ACHN (cell line): ENCODE data around the gene C8A.

Experiments
- DNase-seq: peaks from one replicate; pipeline ENCODE4 v3.0.0-alpha.2; 2015
- in situ Hi-C: cut with HindIII; loops from 2 replicates; pipeline ENCODE4 v1.10.0; 2017; ENCODE audit warnings: low sequenced_read_pairs, low pct_ligation_motif_present, low pct_unique_long_range_greater_than_20kb

C8A gene

DNA sequence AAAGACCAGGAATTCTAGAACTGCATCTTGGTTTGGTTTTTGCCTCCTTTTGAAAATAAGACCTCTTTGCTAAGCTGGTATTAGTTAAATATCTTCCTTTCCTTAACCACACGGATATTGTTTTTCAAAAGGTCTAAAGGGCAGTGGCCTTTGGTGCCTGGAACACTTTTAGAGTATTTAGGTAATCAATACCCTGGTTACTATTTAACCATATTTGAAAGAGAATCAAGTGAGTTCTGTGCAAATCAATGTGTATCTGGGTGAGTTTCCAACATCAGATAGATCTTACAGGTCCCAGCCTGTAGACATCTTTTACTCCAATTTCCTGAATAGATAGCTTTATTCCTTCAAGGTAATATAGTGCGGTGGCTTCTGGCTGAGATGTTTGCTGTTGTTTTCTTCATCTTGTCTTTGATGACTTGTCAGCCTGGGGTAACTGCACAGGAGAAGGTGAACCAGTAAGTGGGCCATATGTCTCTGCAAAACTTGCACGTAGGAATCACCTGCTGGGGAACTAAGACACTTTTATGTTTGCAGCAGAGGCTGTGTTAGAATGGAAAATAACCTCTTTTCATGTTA, at the start of gene C8A:
TSS of gene C8A (plus strand) at position 277 of the 579 bp plus-strand sequence. CDS start at position 382, 105 bp downstream.
- in situ Hi-C loops: no loop called here
- no peak for DNase-seq

DNA sequence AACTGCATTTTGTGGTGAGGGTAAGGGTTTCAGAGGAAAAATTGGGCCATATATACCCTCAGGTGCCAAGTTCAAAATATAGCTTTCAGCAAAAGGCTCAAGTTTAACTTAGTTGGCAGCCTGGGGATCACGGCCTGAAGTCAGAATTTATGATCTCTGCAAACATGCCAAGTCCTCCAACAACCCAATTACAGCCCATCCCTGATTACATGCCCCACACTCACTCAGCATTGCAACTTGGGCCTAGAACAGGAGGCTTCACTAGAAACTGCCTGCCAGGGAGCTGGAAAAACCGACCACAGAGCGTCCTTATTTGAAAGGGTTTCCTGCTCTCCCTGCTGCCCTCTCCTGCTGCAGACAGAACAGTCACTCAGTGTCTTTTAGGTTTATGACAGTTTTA, 47.8 kb upstream of the C8A start:
- in situ Hi-C loops: no loop called here
- DNase-seq: no peak

DNA sequence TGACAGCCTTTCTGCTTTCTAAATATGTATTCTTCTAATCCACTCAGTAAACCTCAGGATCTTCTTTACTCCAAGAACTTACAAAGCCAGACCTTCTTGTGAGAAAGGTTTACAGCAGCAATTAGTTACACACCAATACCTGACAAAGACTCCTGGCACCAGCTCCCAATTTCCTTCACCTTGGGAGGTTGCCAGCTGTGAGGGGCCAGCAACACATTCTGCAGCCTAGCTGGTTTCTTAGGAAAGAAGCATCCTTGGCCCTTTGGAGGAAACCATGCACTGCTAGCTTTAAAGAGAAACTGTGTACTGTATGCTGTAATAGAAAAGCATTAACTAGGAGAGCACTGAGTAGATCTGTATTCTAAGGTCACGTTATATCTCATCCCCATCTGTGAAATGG, 46.2 kb upstream of the C8A start:
- in situ Hi-C loops: no loop called here
- DNase-seq: no peak

DNA sequence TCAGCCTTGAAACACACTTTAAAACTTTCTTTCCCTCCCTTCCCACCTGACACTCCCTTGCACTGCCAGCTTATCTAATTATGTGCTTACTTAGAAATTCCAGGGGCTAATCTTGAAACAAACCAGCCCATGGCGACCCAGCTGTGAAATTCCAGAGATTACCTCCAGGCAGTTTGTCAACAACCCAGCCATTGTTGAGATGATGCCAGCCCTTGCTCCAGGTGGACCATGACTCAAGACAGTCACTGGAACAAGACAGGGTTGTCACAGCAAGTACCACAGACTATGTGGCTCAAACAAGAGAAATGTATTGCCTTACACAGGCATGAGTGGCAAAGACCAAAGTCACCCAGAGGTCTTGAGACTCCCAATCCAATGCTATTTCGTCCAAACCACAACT, 43.3 kb upstream of the C8A start:
- in situ Hi-C loops: no loop called here
- DNase-seq: no peak

DNA sequence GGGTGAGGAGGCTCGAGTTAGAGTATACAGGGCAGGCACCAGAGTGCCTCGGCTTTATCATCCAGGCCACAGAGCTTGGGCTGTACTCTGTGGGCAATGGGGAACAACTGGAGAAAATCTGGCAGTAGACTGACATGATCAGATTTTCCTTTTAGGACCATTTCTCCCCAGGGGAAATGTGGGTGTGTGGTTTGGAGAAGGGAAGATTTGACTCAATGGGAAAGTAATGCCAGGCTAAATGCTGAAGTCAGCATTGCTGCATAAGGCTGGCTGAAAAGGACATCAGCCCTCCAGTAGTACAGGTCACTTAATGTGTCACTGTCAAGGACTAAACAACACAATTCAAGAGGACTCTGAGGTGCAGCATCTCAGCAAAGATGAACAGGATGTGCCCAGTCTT, 40.4 kb upstream of the C8A start:
- DNase-seq: no peak
- in situ Hi-C loops: no loop called here

DNA sequence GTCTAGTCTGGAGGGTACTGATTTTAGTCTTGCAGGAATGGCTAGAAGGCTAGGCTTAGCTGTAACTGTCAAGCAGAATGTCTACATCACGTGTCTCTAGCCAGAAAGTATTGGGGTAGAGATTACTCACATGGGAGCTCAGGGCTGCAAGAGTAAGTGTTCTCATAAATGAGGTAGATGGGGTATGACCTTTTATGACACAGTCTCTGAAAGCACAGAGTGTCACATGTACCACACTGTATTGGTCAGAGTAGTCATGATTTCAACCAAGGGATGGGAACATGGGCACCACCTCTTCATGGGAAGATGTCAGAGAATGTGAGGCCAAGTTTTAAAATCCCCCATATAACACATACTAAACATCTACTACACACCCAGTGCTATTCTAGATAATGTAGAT, 38.3 kb upstream of the C8A start:
- no peak for DNase-seq
- in situ Hi-C loops: no loop called here

DNA sequence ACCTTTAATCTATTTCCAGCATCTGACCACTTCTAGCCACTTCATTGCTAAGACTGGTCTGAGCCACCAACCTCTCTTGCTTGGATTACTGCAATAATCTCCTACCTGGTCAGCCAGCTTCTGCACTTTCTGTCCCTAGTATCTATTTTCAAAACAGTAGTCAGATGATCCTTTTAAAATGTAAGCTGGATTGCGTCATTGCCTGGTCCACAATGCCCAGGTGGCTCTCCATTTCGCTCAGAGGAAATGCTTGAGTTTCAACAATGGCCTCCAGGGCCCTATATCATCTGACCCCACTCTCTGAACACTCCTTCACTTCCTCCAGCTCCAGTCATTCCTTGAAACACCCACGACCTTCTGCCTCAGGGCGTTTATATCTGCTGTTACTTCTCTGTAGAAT, 37.7 kb upstream of the C8A start:
- in situ Hi-C loops: no loop called here
- DNase-seq: no peak

DNA sequence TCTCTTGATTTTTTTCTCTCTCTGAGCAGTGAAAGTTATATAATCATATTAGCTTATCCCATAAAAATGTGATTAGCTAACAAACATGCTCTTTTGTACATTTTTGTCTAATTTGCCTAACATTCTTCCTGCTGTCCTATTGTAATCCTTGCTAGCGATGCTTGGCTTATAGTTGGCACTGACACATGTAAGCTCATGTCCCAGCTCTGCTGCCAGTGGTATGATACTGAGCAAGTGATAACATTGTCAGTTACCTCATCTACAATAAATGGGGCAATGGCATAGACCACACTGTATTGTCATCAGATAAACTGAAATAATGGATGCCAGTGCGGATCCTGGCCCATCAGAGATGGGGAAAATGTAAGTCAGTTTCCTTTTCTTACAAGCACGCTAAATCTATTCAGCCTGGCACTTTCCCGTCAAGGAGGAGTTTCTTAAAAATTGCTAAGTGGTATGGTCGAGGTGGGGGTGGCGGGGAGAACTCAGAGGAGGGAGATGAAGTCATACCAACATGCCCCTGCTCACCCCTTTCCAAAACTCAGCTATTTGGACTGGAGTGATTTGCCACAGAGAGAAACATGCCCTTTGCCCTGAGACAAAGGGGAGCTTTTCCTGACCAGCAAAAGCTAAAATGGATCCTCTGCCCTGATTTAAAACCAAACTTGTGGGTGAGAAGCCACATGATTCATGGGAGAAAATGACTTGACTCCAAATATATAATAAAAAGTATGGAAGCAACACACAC, 36.7 kb upstream of the C8A start:
- in situ Hi-C loops: no loop called here
- DNase-seq: no peak

DNA sequence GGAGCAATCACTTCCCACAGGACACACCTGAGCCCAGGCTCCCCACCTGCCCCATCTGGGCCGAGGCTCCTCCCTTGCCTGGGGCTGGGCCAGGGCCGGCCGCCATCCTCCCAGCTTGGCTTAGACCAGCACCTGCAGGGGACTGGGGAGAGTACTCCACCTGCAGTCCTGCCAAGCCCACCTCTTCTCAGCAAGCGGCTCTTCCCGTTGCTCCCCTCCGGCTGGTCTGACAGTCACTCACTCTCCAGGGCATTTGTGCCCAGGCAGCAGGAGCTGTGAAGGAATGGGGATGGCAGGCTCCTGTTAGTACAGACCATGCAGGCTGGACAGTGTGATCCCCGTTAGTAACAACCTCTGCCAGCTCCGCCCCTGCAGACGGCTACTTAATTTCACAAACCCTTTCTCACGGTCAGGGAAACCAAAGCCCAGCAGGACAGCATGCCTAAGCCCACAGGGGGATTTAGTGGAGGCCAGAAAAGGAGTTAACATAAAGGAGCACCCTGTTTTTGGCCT, 35.2 kb upstream of the C8A start, which contains the start of gene FYB2:
TSS of gene FYB2 (minus strand) at position 18 of the 513 bp plus-strand sequence. CDS start 114 bp downstream, outside the sequence.
- DNase-seq: no peak
- in situ Hi-C loops: no loop called here

DNA sequence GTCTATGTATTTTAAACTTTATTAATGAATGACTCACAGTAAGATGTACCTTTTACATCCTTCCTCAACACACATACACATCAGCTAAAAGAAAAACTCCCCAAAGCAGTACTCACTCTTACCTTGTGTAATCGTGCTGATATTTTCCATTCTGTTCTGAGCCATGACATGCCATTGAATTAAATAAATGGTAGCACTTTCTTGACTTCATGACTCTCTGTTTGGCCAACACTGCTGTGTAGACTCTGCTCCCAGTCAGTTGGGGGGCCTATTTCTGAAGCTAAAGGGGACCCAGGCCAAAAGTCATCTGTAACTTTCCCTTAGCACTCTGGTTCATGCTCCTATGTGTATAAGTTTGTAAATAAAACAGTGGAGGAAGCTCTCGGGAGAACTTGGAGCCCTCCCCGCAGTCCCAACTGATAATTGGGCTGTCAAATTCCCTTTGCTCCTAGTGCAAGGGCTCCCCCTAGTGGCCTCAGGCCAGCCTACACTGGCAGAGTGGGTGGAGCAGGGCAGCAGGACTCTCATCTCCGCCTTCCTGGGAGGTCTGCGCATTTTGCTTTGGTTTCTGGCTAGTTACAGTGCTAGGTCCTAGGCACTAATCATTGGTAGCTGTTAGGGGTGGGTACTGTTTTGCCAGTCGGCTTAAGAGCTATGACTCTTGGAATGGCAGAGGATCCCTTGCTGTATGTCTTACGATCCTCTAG, 33.7 kb upstream of the C8A start:
- in situ Hi-C loops: no loop called here
- DNase-seq: peak; percentile 67

DNA sequence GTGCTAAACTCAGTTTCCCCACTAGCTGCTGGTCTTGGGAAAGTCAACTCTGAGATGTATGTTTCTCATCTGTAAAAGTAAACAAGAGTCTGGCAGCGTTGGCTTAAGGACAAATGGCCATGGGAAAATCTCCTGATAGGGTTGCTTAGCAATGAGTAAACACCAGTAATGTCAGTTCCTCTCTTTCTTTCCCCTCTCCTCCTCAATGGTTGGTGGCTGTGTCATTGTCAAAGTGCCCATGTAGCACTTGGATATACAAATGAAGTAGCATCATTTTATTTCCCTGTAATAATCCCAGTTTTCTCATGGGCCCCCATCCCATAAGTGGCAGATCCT, 33.2 kb upstream of the C8A start:
- in situ Hi-C loops: no loop called here
- no peak for DNase-seq

DNA sequence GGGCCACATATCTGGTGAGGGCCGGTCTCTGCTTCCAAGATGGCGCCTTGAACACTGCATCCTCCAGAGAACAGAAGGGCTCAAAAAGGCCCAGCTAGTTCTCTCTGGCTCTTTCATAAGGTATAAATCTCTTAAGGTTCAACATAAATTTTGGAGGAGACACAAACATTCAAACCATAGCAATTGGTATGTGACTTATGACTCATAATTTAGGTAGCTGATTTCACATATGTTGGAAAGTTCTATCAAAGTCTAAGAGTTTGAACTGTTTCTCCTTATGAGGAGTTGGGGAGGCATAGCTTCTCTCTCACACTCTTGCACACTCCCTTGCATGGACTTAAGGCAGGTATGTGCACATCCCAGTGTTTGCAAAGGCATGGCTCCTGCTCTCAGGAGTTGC, 30.3 kb upstream of the C8A start:
- DNase-seq: no peak
- in situ Hi-C loops: no loop called here

DNA sequence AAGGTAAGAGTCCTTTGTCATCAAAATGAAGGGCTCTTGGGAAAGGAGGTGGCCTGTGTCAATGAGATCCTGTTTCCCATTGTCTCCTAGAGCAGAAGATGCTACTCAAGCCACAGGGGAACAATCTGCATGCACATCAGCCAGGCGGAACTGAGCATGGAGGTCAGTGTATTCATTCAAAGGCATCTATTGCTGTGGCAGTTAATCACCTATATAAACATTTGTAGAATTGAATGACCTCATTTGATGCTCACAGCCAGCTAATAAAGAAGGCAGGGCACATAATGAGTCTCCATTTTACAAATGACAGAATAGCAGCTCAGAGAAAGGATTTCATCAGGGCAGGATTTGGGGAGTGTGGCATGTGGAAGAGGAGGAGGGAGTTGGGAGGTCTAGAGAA, 29.7 kb upstream of the C8A start:
- in situ Hi-C loops: no loop called here
- DNase-seq: no peak

DNA sequence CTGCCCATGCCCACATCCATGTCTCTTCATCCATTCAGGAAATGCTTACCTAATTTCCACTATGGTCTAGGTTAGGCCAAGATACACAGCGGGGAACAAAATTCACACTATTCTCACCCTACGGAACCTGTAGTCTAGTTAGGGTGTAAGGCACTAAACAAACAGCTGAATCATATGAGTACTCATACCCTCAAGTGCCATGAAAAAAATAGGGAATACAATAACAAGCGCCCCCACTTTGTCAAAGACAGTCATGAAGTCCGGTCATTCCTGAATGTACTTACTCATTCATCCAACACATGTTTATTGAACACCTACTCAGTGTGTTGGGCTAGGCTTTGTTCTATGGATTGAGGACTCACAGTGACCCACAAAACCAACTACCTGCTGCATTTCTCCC, 29.2 kb upstream of the C8A start:
- in situ Hi-C loops: no loop called here
- no peak for DNase-seq

DNA sequence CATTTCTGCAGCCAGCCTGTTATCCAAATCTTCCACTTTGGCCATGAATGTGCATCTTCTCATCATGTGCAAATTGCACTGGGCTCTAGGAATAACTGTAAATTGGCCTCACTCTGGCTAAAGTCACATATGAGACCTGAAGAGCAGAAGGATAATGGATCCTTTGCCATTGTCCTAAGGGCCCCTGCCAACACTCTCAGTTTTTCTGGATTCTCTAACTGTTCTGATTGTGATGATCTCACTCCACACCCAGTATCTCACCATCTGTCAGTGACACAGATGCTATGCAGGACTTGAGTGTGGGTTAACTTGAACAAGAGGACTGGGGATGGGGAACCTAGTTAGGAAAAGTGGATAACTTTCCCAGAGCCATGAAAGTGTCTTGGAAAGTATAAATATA, 26.9 kb upstream of the C8A start:
- no peak for DNase-seq
- in situ Hi-C loops: no loop called here

DNA sequence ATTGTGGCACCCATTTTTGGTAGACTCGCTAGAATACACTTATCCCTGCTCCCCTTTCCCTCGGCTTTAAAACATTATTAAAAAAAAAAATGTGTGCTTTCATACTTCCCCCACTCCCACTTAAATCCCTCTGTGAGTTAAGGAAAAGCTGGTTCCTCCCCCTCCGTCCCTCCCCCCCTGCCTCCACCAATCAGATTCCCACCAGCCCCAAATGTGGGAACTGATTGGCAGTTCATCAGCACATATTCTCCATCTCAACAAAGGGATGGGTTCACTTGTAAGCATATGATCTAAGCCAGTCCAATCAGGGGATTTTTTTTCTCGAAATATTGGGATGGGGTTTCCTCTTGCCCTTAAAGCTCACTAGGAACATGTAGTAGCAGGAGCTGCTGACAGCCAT, 24.5 kb upstream of the C8A start:
- in situ Hi-C loops: no loop called here
- DNase-seq: no peak

DNA sequence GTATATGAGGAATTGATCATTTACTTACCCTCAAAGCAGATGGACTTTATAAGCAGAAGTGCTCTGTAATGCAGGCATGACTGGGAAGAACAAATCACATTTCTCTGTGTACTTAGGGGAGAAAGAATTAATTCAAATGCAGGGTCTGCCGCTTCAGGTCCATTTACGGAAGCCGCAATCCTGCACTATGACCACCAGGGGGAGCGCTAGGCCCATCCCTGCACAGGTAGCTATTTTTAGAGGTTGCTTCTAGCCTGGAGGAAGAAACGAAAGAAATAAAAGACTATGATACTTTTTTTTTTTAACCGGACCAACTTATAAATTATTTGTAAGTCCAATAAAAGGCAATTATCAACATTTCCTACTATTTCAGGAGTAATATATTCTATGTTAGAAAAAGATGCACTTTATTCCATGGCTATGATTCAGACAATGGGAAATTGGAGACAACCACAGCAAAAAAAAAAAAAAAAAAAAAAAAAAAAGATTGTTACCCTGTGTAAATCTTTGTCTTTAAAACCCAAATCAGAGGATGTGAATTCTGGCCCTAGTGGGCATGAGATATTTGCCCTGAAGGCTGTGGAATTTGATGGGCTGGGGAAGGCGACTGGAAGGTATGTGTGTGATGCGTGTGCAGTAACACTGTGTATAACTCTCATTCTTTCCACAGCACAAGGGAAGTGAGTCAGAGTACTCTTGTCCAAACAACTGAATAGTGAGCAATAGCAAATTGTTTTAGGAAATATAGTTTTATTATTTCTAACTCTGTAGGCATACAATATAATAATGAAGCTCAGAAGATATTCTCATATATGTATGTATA, 22.5 kb upstream of the C8A start:
- peak; percentile 71 for DNase-seq
- in situ Hi-C loops: no loop called here

DNA sequence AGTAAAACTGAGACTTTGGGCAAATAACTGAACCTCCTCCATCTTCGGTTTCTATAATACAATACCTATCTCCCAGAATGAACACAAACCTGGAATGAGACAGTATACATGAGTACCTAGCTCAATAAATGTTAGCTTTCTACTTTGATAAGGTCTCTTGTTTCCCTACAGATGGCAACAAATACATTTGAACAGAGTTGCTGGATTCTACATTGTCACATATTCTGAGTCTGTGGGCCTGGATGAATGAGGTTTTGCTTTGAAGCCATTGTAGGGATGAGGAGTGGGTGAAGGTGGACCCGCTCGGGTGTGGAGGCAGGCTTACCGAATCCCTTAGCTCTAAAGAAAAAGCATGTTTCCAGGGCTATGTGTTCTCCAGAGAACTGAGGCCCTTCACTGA, 21.5 kb upstream of the C8A start:
- in situ Hi-C loops: no loop called here
- no peak for DNase-seq
